Colonic mucosa (tissue), 4 donors: ENCODE results near the gene IL22. TPM values are rescaled to one million over a fixed set of nuclear protein-coding genes. Genes with fewer than 3 reads are reported as not detected.

ENCODE experiments used
- DNase-seq: peaks from one replicate; pipeline ENCODE4 v3.0.0-alpha.2; 2020
- H3K27ac ChIP-seq: fragments of 200-600 bp; one replicate; pipeline ENCODE4 v1.8.0; 2021
- H3K27me3 ChIP-seq: fragments of 200-600 bp; one replicate; pipeline ENCODE4 v1.8.0; 2021
- H3K36me3 ChIP-seq: fragments of 200-600 bp; one replicate; pipeline ENCODE4 v1.8.0; 2021
- H3K4me1 ChIP-seq: fragments of 200-600 bp; one replicate; pipeline ENCODE4 v1.8.0; 2021; ENCODE audit warnings: mild to moderate bottlenecking
- H3K4me3 ChIP-seq: fragments of 200-600 bp; one replicate; pipeline ENCODE4 v1.8.0; 2021
- H3K9ac ChIP-seq, 2 donors: one replicate each; pipeline ENCODE4 v1.7.0; 2013; ENCODE audit warnings: control low read depth in 2 of 2, low read depth in 2 of 2, low read length in 2 of 2
- H3K9me3 ChIP-seq: fragments of 200-600 bp; one replicate; pipeline ENCODE4 v1.8.0; 2021
- intact Hi-C: fragments of 100-400 bp; cut with DNase I; formaldehyde crosslinking; loops from one replicate; pipeline ENCODE4 v1.14.1; 2022
- total RNA-seq, 2 donors: library from RNA; stranded (reverse); fragmentation: NEBNext Ultra II Directional in 1 of 2; extraction: Animal tissue kit (Norgen Biotek cat#: 25700) in 1 of 2; gene quantifications; one replicate each; pipeline ENCODE4 v1.2.1, GENCODE V29; 2021
- TF ChIP-seq, protein P1 (sequence below): fragments of 200-600 bp; IDR thresholded peaks from one replicate; pipeline ENCODE4 v1.8.0; 2022; ENCODE audit warnings: antibody characterized with exemption, mild to moderate bottlenecking
- donor health status: healthy.
- donor health status: DM: no; HTN: no; CAD: no.
- donor health status: DM: no; HTN: no; CAD: no.

Gene IL22
- total RNA-seq, 2 donors from 2014 or later, result not detected

DNA sequence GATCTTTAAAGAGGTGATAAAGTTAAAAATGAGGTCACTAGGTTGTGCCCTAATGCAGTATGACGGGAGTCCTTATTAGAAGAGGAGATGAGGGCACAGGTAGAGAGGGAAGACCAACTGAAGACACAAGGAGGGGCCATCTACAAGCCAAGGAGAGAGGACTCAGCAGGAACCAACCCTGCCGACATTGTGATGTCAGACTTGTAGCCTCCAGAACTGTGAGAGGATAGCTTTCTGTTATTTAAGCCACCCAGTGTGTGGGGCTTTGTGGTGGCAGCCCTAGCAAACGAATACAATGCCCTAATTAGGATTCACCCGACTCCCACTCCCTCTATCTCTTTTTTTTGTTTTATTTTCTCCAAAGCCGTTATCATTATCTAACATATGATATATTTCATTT lies 19.9 kb downstream of the IL22 start:
- intact Hi-C loops, result no loop called here
- H3K27me3 ChIP-seq, result no peaks in the 10 kb centered on the region
- no peak for DNase-seq
- no peaks in the 10 kb centered on the region for H3K4me1 ChIP-seq
- H3K27ac ChIP-seq, result no peak overlapping the region
- H3K36me3 ChIP-seq, result no peaks in the 10 kb centered on the region
- TF ChIP-seq, protein P1, sequence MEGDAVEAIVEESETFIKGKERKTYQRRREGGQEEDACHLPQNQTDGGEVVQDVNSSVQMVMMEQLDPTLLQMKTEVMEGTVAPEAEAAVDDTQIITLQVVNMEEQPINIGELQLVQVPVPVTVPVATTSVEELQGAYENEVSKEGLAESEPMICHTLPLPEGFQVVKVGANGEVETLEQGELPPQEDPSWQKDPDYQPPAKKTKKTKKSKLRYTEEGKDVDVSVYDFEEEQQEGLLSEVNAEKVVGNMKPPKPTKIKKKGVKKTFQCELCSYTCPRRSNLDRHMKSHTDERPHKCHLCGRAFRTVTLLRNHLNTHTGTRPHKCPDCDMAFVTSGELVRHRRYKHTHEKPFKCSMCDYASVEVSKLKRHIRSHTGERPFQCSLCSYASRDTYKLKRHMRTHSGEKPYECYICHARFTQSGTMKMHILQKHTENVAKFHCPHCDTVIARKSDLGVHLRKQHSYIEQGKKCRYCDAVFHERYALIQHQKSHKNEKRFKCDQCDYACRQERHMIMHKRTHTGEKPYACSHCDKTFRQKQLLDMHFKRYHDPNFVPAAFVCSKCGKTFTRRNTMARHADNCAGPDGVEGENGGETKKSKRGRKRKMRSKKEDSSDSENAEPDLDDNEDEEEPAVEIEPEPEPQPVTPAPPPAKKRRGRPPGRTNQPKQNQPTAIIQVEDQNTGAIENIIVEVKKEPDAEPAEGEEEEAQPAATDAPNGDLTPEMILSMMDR, result no peak
- no peak overlapping the region for H3K4me3 ChIP-seq
- H3K9ac ChIP-seq, result no peak overlapping the region
- no peaks in the 10 kb centered on the region for H3K9me3 ChIP-seq

DNA sequence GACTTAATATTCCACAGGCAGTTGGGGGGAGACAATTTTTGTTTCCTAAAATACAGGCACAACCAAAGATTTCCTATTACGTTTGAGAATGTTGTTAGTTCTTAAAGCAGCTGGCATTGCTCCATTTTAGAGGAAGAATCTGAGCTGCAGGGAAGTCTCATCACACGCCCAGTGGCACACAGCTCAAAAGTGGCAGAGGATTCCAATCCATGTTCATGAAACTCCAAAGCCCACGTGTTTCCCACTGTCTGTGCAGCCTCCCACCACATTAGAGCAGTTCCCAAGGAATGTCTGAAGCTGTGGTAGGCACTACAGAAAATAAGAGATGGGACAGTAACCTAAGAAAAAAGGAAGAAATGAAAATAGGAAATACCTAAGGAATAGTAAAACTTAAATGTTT lies 21.7 kb downstream of the IL22 start:
- Histone ChIP-seq H3K4me3 (no peak overlapping the region), H3K27me3 (no peaks in the 10 kb centered on the region), H3K4me1 (no peaks in the 10 kb centered on the region), H3K9me3 (no peaks in the 10 kb centered on the region), H3K9ac (no peak overlapping the region), H3K36me3 (no peaks in the 10 kb centered on the region), H3K27ac (no peak overlapping the region)
- TF ChIP-seq, protein P1, result no peak
- no peak for DNase-seq
- intact Hi-C loops, result no loop called here

DNA sequence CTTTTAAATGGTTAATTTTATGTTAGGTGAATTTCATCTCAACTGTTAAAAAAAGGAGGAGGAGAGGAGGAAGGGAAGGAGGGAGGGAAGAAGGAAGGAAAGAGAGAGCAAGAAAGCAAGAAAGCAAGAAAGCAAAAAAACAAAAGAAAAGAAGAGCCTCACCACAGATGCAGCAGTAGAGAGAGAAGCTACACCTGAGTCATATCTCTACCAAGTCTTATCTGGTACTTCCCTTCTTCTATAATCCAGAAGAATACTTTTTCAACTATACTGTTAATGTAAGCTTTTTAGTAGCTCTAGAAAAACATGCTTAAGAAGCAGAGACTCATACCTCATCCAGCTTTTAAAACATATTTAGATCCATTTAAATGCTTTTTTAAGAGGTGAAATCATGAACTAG lies 22.2 kb downstream of the IL22 start:
- H3K4me3 ChIP-seq, result no peak overlapping the region
- intact Hi-C loops, result no loop called here
- no peak for DNase-seq
- TF ChIP-seq, protein P1, result no peak
- H3K27ac ChIP-seq, result no peak overlapping the region
- no peaks in the 10 kb centered on the region for H3K36me3 ChIP-seq
- no peaks in the 10 kb centered on the region for H3K9me3 ChIP-seq
- H3K27me3 ChIP-seq, result no peaks in the 10 kb centered on the region
- no peak overlapping the region for H3K9ac ChIP-seq
- no peaks in the 10 kb centered on the region for H3K4me1 ChIP-seq

DNA sequence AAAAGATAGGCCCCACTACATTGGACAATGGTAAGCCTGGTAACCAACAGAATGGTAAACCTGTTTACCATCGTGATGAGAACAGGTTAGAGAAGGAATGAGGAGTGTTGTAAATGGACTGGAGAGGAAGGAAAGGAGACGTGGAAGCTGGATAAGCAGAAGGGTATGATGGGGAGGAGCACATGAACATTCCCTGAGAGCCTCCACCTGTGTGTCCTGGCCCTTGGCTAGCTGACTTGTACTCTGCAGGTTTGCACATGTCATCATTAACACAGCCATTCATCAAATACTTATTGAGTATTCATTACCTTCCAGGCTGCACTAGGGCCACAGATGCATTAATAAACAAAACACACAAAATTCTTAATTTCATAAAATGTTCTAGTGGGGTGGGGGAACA lies 23.4 kb downstream of the IL22 start:
- DNase-seq, result no peak

DNA sequence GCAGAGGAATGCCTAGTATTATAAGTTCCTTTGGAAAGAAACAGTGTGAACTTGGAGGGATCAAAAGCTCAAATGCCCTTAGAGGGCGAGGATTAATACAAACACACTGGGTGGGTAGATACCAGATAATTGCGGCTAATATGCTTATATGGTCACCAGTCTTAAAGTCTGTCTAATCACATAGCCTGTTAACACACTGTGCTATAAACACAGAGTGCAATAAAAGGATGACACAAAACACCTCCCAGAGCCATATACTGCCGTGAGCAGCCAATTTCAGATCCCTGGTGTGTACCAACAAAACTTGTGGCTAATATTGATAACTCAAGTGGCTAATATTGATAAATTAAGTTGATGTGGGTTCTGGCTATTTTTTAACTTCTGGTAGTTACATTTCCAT lies 26.0 kb downstream of the IL22 start:
- no peaks in the 10 kb centered on the region for H3K27me3 ChIP-seq
- H3K4me1 ChIP-seq, result no peaks in the 10 kb centered on the region
- DNase-seq, result no peak
- no peak overlapping the region for H3K27ac ChIP-seq
- intact Hi-C loops, result no loop called here
- no peaks in the 10 kb centered on the region for H3K36me3 ChIP-seq
- TF ChIP-seq, protein P1, result no peak
- H3K4me3 ChIP-seq, result no peak overlapping the region
- H3K9me3 ChIP-seq, result no peaks in the 10 kb centered on the region
- H3K9ac ChIP-seq, result no peak overlapping the region

More for the DNA sequence above, 23.4 kb downstream of the IL22 start:
- Histone ChIP-seq H3K27me3 (no peaks in the 10 kb centered on the region), H3K27ac (no peak overlapping the region), H3K9ac (no peak overlapping the region), H3K9me3 (no peaks in the 10 kb centered on the region), H3K4me3 (no peak overlapping the region), H3K4me1 (no peaks in the 10 kb centered on the region), H3K36me3 (no peaks in the 10 kb centered on the region)
- intact Hi-C loops, result no loop called here
- TF ChIP-seq, protein P1, result no peak
